HG03469 (cell line): ENCODE data around the gene CCDC188.

ENCODE experiments used
- ATAC-seq: cut with Tn5 transposase; IDR thresholded peaks from one replicate; pipeline ENCODE4 v1.9.1; 2021; ENCODE audit warnings: mild to moderate bottlenecking, moderate library complexity, moderate number of reproducible peaks; ENCODE audit not compliant: unreplicated experiment

CCDC188 gene

GRCh38 chr22:20108757-20109230 lies 42.1 kb downstream of the CCDC188 start:
- no peak for ATAC-seq

- no peak for ATAC-seq
These were observed 42.7 kb downstream of the CCDC188 start for GRCh38 chr22:20107951-20108756.

GRCh38 chr22:20107471-20107901 lies 43.4 kb downstream of the CCDC188 start:
- no peak for ATAC-seq

GRCh38 chr22:20106849-20107237 lies 44.0 kb downstream of the CCDC188 start:
- no peak for ATAC-seq

GRCh38 chr22:20106205-20106848 lies 44.5 kb downstream of the CCDC188 start:
- ATAC-seq: no peak

- no peak for ATAC-seq
These were observed 45.2 kb downstream of the CCDC188 start for GRCh38 chr22:20105456-20106204.

GRCh38 chr22:20102203-20102780 lies 48.6 kb downstream of the CCDC188 start:
- no peak for ATAC-seq

- no peak for ATAC-seq
These were observed 49.2 kb downstream of the CCDC188 start for GRCh38 chr22:20101638-20102037.

- ATAC-seq: no peak
These were observed 51.6 kb downstream of the CCDC188 start for GRCh38 chr22:20099099-20099711.
